HCT116 (cell line): Measurements from ENCODE around the gene BRIP1. TPM values are rescaled to one million over a fixed set of nuclear protein-coding genes. Genes with fewer than 3 reads are reported as not detected.

Experiments
- ATAC-seq: fragments of 200-7000 bp; cut with Tn5 transposase; 2 replicates; pipeline ENCODE4 v1.9.1; 2020; ENCODE audit warnings: mild to moderate bottlenecking, moderate library complexity
- BruUV-seq: library from RNA; stranded (reverse); fragments of 400-500 nt; replicated peaks from 2 replicates; lab custom pipeline; 2021; lab: Mats Ljungman, UMichigan
- CTCF ChIA-PET: fragments of 300-600 bp; sonication (Branson Sonifier 250); formaldehyde crosslinking; loops from one replicate; lab custom pipeline; 2021; ENCODE audit warnings: antibody characterized with exemption; lab: Charles Lee
- POLR2A ChIA-PET: fragments of 300-600, 350-600 bp; sonication (Branson Sonifier 250); formaldehyde crosslinking; loops from one replicate; lab custom pipeline; 2021; ENCODE audit warnings: antibody characterized with exemption; lab: Charles Lee
- RAD21 ChIA-PET, 2 experiments: fragments of 300-600 bp; sonication (Branson Sonifier 250); formaldehyde crosslinking; loops; one replicate each; lab custom pipeline; 2023; ENCODE audit warnings: low total read pairs in 2 of 2; ENCODE audit not compliant: uncharacterized antibody in 2 of 2, unreplicated experiment in 2 of 2, low non-redundant PET in 1 of 2; lab: Charles Lee
- DNase-seq: peaks from one replicate; pipeline ENCODE4 v3.0.0-alpha.2; 2010; ENCODE audit warnings: low read depth, low spot score
- H2AFZ ChIP-seq: fragments of 200-600 bp; shearing (Covaris generic), sonication (generic); 2 replicates; pipeline ENCODE4 v1.6.1; 2017; ENCODE audit warnings: low read depth, mixed run types, mixed read lengths, antibody characterized with exemption, low read length; ENCODE audit not compliant: poor library complexity, severe bottlenecking
- H3K27ac ChIP-seq: 2 replicates; pipeline ENCODE4 v1.5.1; 2012; ENCODE audit warnings: low read depth, low read length
- H3K27me3 ChIP-seq: fragments of 200-600 bp; sonication (generic); 2 replicates; pipeline ENCODE4 v1.6.1; 2016; ENCODE audit warnings: mixed run types, low read length, mixed read lengths; ENCODE audit not compliant: insufficient read depth
- H3K36me3 ChIP-seq, 2 experiments: fragments of 200-500 bp in 1 of 2; fragments of 200-600 bp in 1 of 2; sonication (Bioruptor generic) in 1 of 2; sonication (generic) in 1 of 2; 2 replicates each; pipeline versions ENCODE4 v1.5.1 to v1.6.1; 2014 to 2016; ENCODE audit warnings: low read length in 2 of 2, inconsistent platforms in 1 of 2, mixed read lengths in 1 of 2, mixed run types in 1 of 2; ENCODE audit not compliant: insufficient read depth in 2 of 2, control insufficient read depth in 1 of 2
- H3K4me1 ChIP-seq, 2 experiments: fragments of 200-600 bp in 1 of 2; sonication (generic) in 1 of 2; 2 replicates each; pipeline versions ENCODE4 v1.5.1 to v1.6.1; 2012 to 2017; ENCODE audit warnings: low read length in 2 of 2, inconsistent platforms in 1 of 2, mild to moderate bottlenecking in 1 of 2, mixed read lengths in 1 of 2, mixed run types in 1 of 2, moderate library complexity in 1 of 2; ENCODE audit not compliant: insufficient read depth in 2 of 2, control insufficient read depth in 1 of 2
- H3K4me2 ChIP-seq: fragments of 200-600 bp; sonication (generic); 2 replicates; pipeline ENCODE4 v1.6.1; 2017; ENCODE audit warnings: mixed run types, low read length, mixed read lengths
- H3K4me3 ChIP-seq, 2 experiments: fragments of 200-600 bp in 1 of 2; sonication (generic) in 1 of 2; replicated peaks in 1 of 2; 2 replicates each; pipeline ENCODE4 v1.5.1; 2011 to 2016; ENCODE audit warnings: low read length in 2 of 2, control low read depth in 1 of 2, low read depth in 1 of 2, mild to moderate bottlenecking in 1 of 2, mixed read lengths in 1 of 2, mixed run types in 1 of 2
- H3K79me2 ChIP-seq: fragments of 200-600 bp; sonication (generic); 2 replicates; pipeline ENCODE4 v1.6.1; 2017; ENCODE audit warnings: mild to moderate bottlenecking, mixed run types, low read length, moderate library complexity, mixed read lengths; ENCODE audit not compliant: insufficient read depth
- H3K9ac ChIP-seq: fragments of 200-600 bp; sonication (generic); 2 replicates; pipeline ENCODE4 v1.6.1; 2016; ENCODE audit warnings: low read length, mixed read lengths
- H3K9me2 ChIP-seq: fragments of 200-600 bp; sonication (generic), shearing (Covaris generic); 2 replicates; pipeline ENCODE4 v1.6.1; 2017; ENCODE audit warnings: mixed run types, mild to moderate bottlenecking, moderate library complexity; ENCODE audit not compliant: insufficient read depth
- H3K9me3 ChIP-seq, 2 experiments: fragments of 200-500 bp in 1 of 2; fragments of 200-600 bp in 1 of 2; sonication (Bioruptor generic) in 1 of 2; sonication (generic) in 1 of 2; 2 replicates each; pipeline ENCODE4 v1.6.1; 2014 to 2017; ENCODE audit warnings: low read length in 2 of 2, mixed read lengths in 2 of 2, inconsistent platforms in 1 of 2, low read depth in 1 of 2, mild to moderate bottlenecking in 1 of 2, mixed run types in 1 of 2, moderate library complexity in 1 of 2; ENCODE audit not compliant: control insufficient read depth in 1 of 2, insufficient read depth in 1 of 2
- H4K20me1 ChIP-seq: fragments of 200-600 bp; sonication (generic), shearing (Covaris generic); 2 replicates; pipeline ENCODE4 v1.6.1; 2017; ENCODE audit warnings: mixed run types, mild to moderate bottlenecking, moderate library complexity; ENCODE audit not compliant: insufficient read depth
- CEBPB ChIP-seq: IDR thresholded peaks from 2 replicates; pipeline ENCODE4 v1.6.1; 2012; ENCODE audit warnings: low read depth
- CTCF ChIP-seq, 3 experiments: fragments of 200-600 bp in 1 of 3; sonication (generic) in 1 of 3; IDR thresholded peaks in 2 of 3; conservative IDR thresholded peaks in 1 of 3; 2 replicates each; pipeline ENCODE4 v1.5.1; 2012 to 2017; ENCODE audit warnings: low read depth in 2 of 3, low read length in 2 of 3, antibody characterized with exemption in 1 of 3, borderline replicate concordance in 1 of 3, control low read depth in 1 of 3, mild to moderate bottlenecking in 1 of 3, mixed read lengths in 1 of 3, mixed run types in 1 of 3, moderate library complexity in 1 of 3; ENCODE audit not compliant: insufficient read depth in 1 of 3
- ELF1 ChIP-seq: IDR thresholded peaks from 2 replicates; pipeline ENCODE4 v1.6.1; 2012; ENCODE audit warnings: low read depth, borderline replicate concordance
- FOSL1 ChIP-seq: IDR thresholded peaks from 2 replicates; pipeline ENCODE4 v1.6.1; 2012; ENCODE audit warnings: low read depth
- REST ChIP-seq: IDR thresholded peaks from 2 replicates; pipeline ENCODE4 v1.6.1; 2012; ENCODE audit warnings: low read depth
- TCF7L2 ChIP-seq: IDR thresholded peaks from 2 replicates; pipeline ENCODE4 v1.7.0; 2011; ENCODE audit warnings: borderline replicate concordance, inconsistent platforms; ENCODE audit not compliant: insufficient read depth, insufficient read length; ENCODE audit errors: extremely low read depth
- YY1 ChIP-seq: IDR thresholded peaks from 2 replicates; pipeline ENCODE4 v1.6.1; 2011; ENCODE audit warnings: low read length, low read depth, moderate library complexity, mild to moderate bottlenecking; ENCODE audit not compliant: insufficient replicate concordance; ENCODE audit errors: extremely low read depth
- ZBTB33 ChIP-seq: IDR thresholded peaks from 2 replicates; pipeline ENCODE4 v1.6.1; 2011; ENCODE audit warnings: mild to moderate bottlenecking, low read length, moderate library complexity; ENCODE audit not compliant: insufficient replicate concordance; ENCODE audit errors: extremely low read depth
- ZNF274 ChIP-seq: fragments of 200-500 bp; sonication (Bioruptor generic); IDR thresholded peaks from 2 replicates; pipeline ENCODE4 v1.6.1; 2014; ENCODE audit warnings: mild to moderate bottlenecking, low read depth, low read length, inconsistent platforms
- intact Hi-C: fragments of 100-400 bp; cut with micrococcal nuclease; formaldehyde crosslinking; loops from 2 replicates; pipeline ENCODE4 v1.10.0; 2022
- total RNA-seq: library from RNA; stranded (reverse); gene quantifications from one replicate; pipeline ENCODE4 v1.2.1, GENCODE V29; 2021; ENCODE audit not compliant: unreplicated experiment

The BRIP1 gene
- total RNA-seq, 1 experiment from 2014 or later: 22.2 TPM

- no TSS peak for BruUV-seq
- ATAC-seq: no peak
- CTCF ChIA-PET: no interaction called here
- RAD21 ChIA-PET: no interaction called here
- intact Hi-C loops: no loop called here
- H3K9ac ChIP-seq: no peak overlapping the region
- POLR2A ChIA-PET: no interaction called here
- TF ChIP-seq ZBTB33: no peak
- no peaks in the 10 kb centered on the region for H3K9me3 ChIP-seq
- H3K9me2 ChIP-seq: no peaks in the 10 kb centered on the region
- no peaks in the 10 kb centered on the region for H3K79me2 ChIP-seq
- no peak overlapping the region for H3K27ac ChIP-seq
- no peaks in the 10 kb centered on the region for H4K20me1 ChIP-seq
- DNase-seq: no peak
- no peak overlapping the region for H3K4me3 ChIP-seq
- H3K36me3 ChIP-seq: no peaks in the 10 kb centered on the region
- H3K4me2 ChIP-seq: no peak overlapping the region
- H3K27me3 ChIP-seq: no peaks in the 10 kb centered on the region
- no peak overlapping the region for H2AFZ ChIP-seq
- H3K4me1 ChIP-seq: no peaks in the 10 kb centered on the region
Observed at GRCh38 chr17:61783120-61783519, 80.2 kb downstream of the BRIP1 start.

GRCh38 chr17:61782683-61783082 lies 80.6 kb downstream of the BRIP1 start:
- DNase-seq (no peak), ATAC-seq (no peak)
- H3K4me1 ChIP-seq: no peaks in the 10 kb centered on the region
- no peaks in the 10 kb centered on the region for H3K27me3 ChIP-seq
- no peak overlapping the region for H3K27ac ChIP-seq
- no peak for TF ChIP-seq CEBPB
- no peak for TF ChIP-seq YY1
- no peak for TF ChIP-seq TCF7L2
- TF ChIP-seq REST: no peak
- TF ChIP-seq FOSL1: no peak
- no peak for TF ChIP-seq ELF1
- no peak for TF ChIP-seq CTCF (IDR thresholded peaks at IDR 0.05 in 2 of 3, conservative IDR thresholded peaks at IDR 0.05 in 1 of 3; ENCODE audit: borderline replicate concordance in 1 of 3, insufficient read depth in 1 of 3, low read depth in 2 of 3, low read length in 2 of 3)
- no peak for TF ChIP-seq ZNF274
- H3K9me3 ChIP-seq: no peaks in the 10 kb centered on the region
- H3K9ac ChIP-seq: no peak overlapping the region
- H2AFZ ChIP-seq: no peak overlapping the region
- H3K4me2 ChIP-seq: no peak overlapping the region
- no peaks in the 10 kb centered on the region for H4K20me1 ChIP-seq
- H3K36me3 ChIP-seq: no peaks in the 10 kb centered on the region
- H3K4me3 ChIP-seq: no peak overlapping the region
- POLR2A ChIA-PET: no interaction called here
- no TSS peak for BruUV-seq
- RAD21 ChIA-PET: no interaction called here
- CTCF ChIA-PET: no interaction called here
- no peaks in the 10 kb centered on the region for H3K9me2 ChIP-seq
- H3K79me2 ChIP-seq: no peaks in the 10 kb centered on the region
- intact Hi-C loops: no loop called here
